Tibial artery (tissue), 4 donors: ENCODE data around the gene CREB3L1.

Source experiments
- DNase-seq, 2 donors: peaks; one replicate each; pipeline ENCODE4 v3.0.0-alpha.2; 2019
- H3K27ac ChIP-seq, 2 donors: fragments of 200-600 bp; sonication (generic) in 1 of 2; 1 replicate in 1 of 2; 2 replicates in 1 of 2; pipeline ENCODE4 v1.5.1; 2018 to 2019; ENCODE audit warnings: mild to moderate bottlenecking in 1 of 2
- H3K27me3 ChIP-seq, 2 donors: fragments of 200-600 bp; sonication (generic) in 1 of 2; one replicate each; pipeline versions ENCODE4 v1.5.1 to v1.6.0; 2016 to 2019
- H3K36me3 ChIP-seq, 3 donors: fragments of 200-600 bp; sonication (generic) in 2 of 3; one replicate each; pipeline ENCODE4 v1.5.1; 2016 to 2019; ENCODE audit warnings: mild to moderate bottlenecking in 2 of 3
- H3K4me1 ChIP-seq, 4 donors: fragments of 200-600 bp; sonication (generic) in 2 of 4; 1 replicate in 3 of 4; 2 replicates in 1 of 4; pipeline ENCODE4 v1.5.1; 2016 to 2019
- H3K4me3 ChIP-seq, 2 donors: fragments of 200-600 bp; sonication (generic) in 1 of 2; 1 replicate in 1 of 2; 2 replicates in 1 of 2; pipeline ENCODE4 v1.5.1; 2018 to 2019; ENCODE audit warnings: mild to moderate bottlenecking in 2 of 2
- H3K9me3 ChIP-seq, 3 donors: fragments of 200-600 bp; sonication (generic) in 1 of 3; one replicate each; pipeline ENCODE4 v1.5.1; 2016 to 2019
- intact Hi-C: fragments of 100-400 bp; cut with DNase I; formaldehyde crosslinking; loops from one replicate; pipeline ENCODE4 v1.15.0; 2023; ENCODE audit warnings: low total_unique reads
- TF ChIP-seq, protein P1 (sequence below), 2 experiments: fragments of 200-600 bp in 1 of 2; fragments of 450-650 bp in 1 of 2; IDR thresholded peaks; one replicate each; pipeline ENCODE4 v1.5.1; 2017 to 2019; ENCODE audit warnings: antibody characterized with exemption in 2 of 2, mild to moderate bottlenecking in 1 of 2, moderate library complexity in 1 of 2

CREB3L1 gene

DNA sequence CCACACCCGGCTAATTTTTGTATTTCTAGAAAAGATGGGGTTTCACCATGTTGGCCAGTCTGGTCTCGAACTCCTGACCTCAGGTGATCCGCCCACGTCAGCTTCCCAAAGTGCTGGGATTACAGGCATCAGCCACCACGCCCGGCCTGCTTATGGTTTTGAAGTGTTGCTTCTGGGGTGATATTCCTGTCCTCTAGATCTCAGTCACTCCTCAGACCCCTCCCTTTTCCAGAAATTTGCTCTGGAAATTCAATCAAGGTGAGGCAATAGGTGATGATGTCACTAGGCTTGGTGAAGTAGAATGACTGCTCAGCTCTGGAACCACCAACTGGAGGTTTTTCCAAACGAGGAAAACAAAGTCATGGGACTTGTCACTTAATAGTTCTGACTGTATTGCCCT, 36.6 kb upstream of the CREB3L1 start:
- H3K4me1 ChIP-seq: peaks cover 6 to 34% (median 27%) of the 10 kb centered on the region in 4 donors
- TF ChIP-seq, protein P1, sequence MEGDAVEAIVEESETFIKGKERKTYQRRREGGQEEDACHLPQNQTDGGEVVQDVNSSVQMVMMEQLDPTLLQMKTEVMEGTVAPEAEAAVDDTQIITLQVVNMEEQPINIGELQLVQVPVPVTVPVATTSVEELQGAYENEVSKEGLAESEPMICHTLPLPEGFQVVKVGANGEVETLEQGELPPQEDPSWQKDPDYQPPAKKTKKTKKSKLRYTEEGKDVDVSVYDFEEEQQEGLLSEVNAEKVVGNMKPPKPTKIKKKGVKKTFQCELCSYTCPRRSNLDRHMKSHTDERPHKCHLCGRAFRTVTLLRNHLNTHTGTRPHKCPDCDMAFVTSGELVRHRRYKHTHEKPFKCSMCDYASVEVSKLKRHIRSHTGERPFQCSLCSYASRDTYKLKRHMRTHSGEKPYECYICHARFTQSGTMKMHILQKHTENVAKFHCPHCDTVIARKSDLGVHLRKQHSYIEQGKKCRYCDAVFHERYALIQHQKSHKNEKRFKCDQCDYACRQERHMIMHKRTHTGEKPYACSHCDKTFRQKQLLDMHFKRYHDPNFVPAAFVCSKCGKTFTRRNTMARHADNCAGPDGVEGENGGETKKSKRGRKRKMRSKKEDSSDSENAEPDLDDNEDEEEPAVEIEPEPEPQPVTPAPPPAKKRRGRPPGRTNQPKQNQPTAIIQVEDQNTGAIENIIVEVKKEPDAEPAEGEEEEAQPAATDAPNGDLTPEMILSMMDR (IDR thresholded peaks at IDR 0.05): no peak
- H3K4me3 ChIP-seq: no peak overlapping the region
- no peaks in the 10 kb centered on the region for H3K9me3 ChIP-seq
- no peaks in the 10 kb centered on the region for H3K36me3 ChIP-seq
- peaks cover 0 to 23% of the 10 kb centered on the region in 2 donors for H3K27me3 ChIP-seq
- intact Hi-C loops: no loop called here
- no peak overlapping the region for H3K27ac ChIP-seq
- no peak for DNase-seq

DNA sequence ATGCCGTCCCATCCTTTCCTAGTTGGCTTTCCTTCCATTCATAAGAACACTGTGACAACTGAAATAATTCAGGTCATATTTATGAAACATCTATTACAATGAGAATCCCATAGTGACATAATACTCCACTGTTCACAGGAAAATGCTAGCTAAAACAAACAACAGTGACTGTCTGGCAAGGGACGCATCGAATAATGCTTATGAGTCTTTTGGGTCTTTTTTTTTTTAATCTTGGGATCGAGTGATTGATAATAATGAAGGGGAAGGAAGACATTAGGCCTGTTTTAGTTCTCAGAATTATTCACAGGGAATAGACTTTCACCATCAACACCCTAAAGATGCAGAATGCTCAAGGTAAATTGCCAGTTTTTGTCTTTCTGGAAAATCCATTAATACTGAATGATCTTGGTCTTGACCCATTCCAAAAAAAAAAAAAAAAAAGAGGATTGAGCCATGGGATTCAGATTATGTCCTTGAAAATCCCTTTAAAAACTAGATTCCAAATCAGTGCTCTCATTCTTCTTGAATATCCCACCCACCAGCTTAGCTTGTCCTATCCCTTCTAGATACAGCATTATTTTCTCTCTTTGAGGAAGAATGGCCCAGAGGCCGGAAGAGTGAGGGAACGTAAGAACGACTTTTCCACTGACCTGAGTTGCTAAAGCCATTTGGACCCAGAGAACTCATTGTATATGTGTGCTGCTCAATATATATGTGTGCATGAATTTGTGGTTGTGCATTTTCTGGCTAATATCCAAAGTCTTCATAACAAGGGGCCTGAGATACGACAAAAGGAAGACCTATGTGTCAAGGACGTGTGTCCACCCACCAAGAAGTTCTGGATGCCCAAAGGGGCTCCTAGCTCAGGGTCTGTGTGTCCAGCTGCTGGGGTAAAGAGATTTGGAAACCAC, 35.2 kb upstream of the CREB3L1 start:
- peak overlapping the region; percentile 48 to 56 for H3K4me3 ChIP-seq
- no peak for DNase-seq
- intact Hi-C loops: no loop called here
- H3K36me3 ChIP-seq: no peaks in the 10 kb centered on the region
- peaks cover 0 to 14% of the 10 kb centered on the region in 2 donors for H3K27me3 ChIP-seq
- H3K9me3 ChIP-seq: no peaks in the 10 kb centered on the region
- peak overlapping the region; percentile 74 to 75 for H3K27ac ChIP-seq
- H3K4me1 ChIP-seq: peaks cover 6 to 31% (median 24%) of the 10 kb centered on the region in 4 donors
- TF ChIP-seq, protein P1 (IDR thresholded peaks at IDR 0.05): no peak

DNA sequence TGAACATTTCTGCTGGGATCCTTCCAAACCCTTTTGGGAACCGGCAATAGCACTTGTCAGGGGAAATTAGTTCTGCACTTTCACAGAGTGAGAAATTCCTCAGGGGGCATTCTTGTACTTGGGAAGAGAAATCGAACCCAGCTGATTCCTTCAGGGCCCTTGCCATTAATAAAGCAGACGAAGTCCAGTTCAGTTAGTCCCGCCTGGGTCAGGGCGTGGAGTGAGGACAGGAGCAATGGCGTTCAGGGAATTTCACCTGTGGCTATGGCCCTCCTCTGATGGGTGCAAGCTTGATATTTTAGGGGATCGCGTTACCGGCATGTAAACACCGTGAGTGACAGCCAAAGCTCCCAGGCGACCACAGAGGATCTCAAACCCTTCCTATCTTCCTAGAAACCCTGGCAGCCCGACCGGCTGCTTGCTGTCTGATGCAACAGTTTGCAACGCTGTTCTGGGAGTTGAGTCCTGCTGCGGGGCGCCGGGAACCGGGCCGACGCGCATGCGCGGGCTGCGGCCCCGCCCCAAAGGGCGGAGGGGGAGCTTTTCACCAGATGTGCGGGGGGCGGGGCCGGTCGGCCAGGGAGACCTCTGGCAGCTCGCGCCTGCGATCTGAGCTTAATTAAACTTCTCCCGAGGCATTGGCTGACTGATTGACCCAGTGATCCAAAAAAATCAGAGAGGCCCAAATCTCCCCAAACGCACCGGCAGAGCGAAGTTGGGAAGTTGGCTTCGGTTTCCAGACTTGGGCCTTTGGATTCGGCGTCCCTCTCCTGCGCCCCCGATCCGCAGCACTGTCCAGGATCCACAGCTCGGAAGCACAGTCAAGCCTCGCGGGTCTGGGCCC, 34.3 kb upstream of the CREB3L1 start:
- H3K36me3 ChIP-seq: no peaks in the 10 kb centered on the region
- peak overlapping the region; percentile 74 to 75 for H3K27ac ChIP-seq
- peaks cover 6 to 22% (median 16%) of the 10 kb centered on the region in 4 donors for H3K4me1 ChIP-seq
- H3K9me3 ChIP-seq: no peaks in the 10 kb centered on the region
- DNase-seq: peak; percentile 94 to 96
- peaks cover 0 to 5% of the 10 kb centered on the region in 2 donors for H3K27me3 ChIP-seq
- peak overlapping the region; percentile 48 to 56 for H3K4me3 ChIP-seq
- TF ChIP-seq, protein P1 (IDR thresholded peaks at IDR 0.05): no peak
- intact Hi-C loops: no loop called here

DNA sequence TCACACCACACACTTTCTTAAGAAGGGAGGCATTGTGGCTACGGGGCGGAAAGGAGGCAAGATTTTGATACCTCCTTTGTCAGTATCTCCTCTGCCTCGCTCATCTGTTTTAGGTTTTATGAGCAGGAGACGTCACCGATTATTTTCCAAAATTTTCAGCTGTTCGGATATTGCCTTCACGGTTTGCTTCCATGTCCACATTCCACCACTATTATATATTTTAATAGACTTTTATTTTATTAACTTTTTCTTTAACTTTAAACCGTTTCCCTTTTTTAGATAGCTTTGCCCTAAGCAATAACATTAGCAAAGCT, 33.7 kb upstream of the CREB3L1 start:
- intact Hi-C loops: no loop called here
- peak overlapping the region; percentile 48 to 56 for H3K4me3 ChIP-seq
- DNase-seq: no peak
- TF ChIP-seq, protein P1 (IDR thresholded peaks at IDR 0.05): no peak
- peaks cover 3 to 17% (median 11%) of the 10 kb centered on the region in 4 donors for H3K4me1 ChIP-seq
- H3K36me3 ChIP-seq: no peaks in the 10 kb centered on the region
- peak overlapping the region; percentile 74 to 75 for H3K27ac ChIP-seq
- H3K27me3 ChIP-seq: peaks cover 0 to 2% of the 10 kb centered on the region in 2 donors
- H3K9me3 ChIP-seq: no peaks in the 10 kb centered on the region

DNA sequence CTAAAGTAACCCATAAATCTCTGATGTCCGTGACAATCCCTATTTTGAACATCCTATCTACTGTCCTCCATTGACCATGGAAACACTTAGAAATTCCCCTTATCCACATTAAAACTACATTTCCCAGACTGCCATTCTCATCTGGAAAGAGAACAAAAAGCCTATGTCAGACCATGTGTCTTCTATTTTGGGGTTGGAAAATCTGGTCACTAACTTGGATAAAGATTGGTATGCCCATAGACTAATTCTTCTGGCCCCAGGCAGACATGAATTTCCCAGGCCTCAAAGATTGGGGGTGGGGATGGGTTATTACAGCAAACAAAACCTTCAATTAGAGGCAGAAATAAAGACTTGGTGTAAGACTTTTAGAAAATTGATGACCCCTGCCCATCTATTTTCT, 30.9 kb upstream of the CREB3L1 start:
- Histone ChIP-seq H3K36me3 (no peaks in the 10 kb centered on the region), H3K27ac (no peak overlapping the region), H3K4me1 (peaks cover 0 to 12% (median 4%) of the 10 kb centered on the region in 4 donors), H3K9me3 (no peaks in the 10 kb centered on the region), H3K27me3 (no peaks in the 10 kb centered on the region), H3K4me3 (no peak overlapping the region)
- intact Hi-C loops: no loop called here
- TF ChIP-seq, protein P1 (IDR thresholded peaks at IDR 0.05): no peak
- no peak for DNase-seq
